Renal cortical epithelial cell (primary cell): ENCODE data around the gene ZNF764. TPM values are rescaled to one million over a fixed set of nuclear protein-coding genes. Genes with fewer than 3 reads are reported as not detected.
"Not testable (repeated sequence)": the region's sequence is repeated elsewhere in the genome, so short reads cannot be mapped to it uniquely, and the experiment has no call there.

ENCODE experiments used
- DNase-seq: peaks from one replicate; pipeline ENCODE4 v3.0.0-alpha.2; 2011; ENCODE audit warnings: low read depth
- total RNA-seq: library from RNA; depleted of rRNA; stranded (reverse); fragments of >200 nt; gene quantifications from 2 replicates; pipeline ENCODE4 v1.2.3, GENCODE V29; 2014

The ZNF764 gene
- total RNA-seq, result 2.6 and 6.9 TPM in 2 replicates

GRCh38 chr16:30557957-30558788 lies at the start of gene ZNF764:
Gene ZNF764, minus strand, starts transcription at chr16:30558374. Its CDS starts 192 bp downstream, at chr16:30558182.
- DNase-seq, result peak; percentile 93

DNA sequence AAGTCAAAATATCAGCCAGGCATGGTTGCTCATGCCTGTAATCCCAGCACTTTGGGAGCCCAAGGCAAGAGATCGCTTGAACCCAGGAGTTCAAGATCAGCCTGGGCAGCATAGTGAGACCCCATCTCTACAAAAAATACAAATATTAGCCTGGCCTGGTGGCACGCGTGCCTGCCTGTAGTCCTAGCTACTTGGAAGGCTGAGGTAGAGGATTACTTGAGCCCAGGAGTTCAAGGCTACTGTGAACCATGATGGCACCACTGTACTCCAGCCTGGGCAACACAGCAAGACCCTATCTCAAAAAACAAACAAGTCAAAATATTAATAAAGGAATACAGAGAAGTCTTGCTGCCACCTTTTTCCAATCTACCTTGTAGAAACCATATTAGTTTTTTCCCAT lies 47.8 kb upstream of the ZNF764 start:
- DNase-seq, result no peak

DNA sequence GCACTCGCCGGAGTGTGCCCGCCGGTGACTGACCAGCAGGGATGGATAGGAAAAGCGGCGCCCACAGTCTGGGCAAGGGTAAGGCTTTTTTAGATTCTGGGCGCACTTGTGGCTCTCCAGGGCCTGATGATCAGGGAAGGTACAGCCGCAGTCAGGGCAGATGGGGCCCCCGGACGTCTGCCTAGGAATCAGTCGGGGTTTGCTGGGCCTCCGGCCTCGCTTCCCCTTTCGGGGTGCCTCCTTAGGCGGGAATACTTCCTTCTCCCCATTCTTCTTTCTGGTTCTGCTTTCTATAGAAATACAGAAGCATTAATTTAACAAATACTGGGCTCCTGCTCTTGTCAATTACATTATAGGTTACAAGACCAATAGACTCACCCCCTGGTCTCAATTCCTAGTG lies 47.0 kb upstream of the ZNF764 start:
- DNase-seq, result no peak

- DNase-seq, result no peak
These were observed 46.3 kb upstream of the ZNF764 start for GRCh38 chr16:30604316-30604947.

DNA sequence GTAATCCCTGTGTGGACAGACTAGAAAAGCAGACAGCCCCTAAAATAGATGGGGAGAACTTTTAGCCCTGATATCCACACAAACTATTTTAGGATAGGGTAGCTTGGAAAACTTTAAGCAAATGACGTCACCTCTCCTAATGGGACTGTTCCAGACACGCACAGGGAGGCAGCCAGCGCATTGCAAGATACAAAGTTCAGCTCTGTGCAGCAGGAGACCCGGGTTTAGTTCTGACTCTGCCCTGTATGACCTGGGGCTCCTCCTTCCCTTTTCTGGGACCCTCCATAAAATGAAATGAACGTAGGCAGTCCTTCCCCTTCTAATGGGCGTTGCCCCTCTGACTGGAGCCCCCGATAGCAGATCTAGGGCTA lies 45.8 kb upstream of the ZNF764 start:
- no peak for DNase-seq

DNA sequence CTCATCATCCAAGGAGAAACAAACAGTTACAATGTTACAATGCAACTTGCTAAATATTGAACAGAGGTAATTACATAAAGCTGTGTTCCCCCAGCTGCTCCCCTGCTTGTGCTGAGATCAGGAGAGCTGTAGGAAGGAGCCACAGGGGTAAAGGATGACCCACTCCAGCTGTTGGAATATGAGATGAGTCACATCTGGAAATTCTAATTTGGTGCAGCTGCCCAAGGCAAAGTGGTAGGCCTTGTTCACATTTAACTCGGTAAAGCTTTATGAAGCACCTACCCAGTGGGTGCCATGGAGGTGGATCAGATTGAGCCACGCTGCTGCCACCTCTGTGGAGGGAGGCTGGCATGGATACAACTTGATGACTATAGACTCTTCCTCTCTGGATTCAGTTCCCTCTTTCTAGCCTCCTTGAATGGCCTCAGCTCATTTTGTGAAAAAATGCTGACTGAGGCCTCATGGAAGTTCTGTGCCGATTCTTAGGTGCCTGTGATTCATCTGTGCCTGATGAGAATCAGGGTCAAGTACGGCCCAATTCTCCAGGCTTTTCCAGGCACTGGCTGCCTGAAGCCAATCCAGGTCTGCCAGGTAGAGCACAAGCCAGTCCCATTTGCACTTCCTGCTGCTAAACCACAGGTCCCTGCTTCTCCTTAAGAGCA lies 44.6 kb upstream of the ZNF764 start:
- DNase-seq, result peak; percentile 29

- no peak for DNase-seq
These were observed 43.8 kb upstream of the ZNF764 start for GRCh38 chr16:30601966-30602365.

GRCh38 chr16:30600929-30601328 lies 42.8 kb upstream of the ZNF764 start:
- no peak for DNase-seq

GRCh38 chr16:30600215-30600614 lies 42.0 kb upstream of the ZNF764 start:
- DNase-seq, result no peak

DNA sequence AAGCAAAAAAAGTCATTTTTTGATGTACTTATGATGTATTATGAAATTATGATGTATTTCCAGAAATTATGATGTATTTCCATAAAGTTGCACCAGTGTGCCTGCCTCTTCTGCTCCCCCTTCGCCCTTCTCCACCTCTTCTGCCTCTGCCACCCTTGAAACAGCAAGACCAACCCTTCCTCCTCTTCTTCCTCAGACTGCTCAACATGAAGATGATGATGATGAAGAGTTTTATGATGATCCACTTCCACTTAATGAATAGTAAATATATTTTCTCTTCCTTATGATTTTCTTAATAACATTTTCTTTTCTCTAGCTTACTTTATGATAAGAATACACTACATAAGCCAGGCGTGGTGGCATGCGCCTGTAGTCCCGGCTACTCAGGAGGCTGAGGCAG lies 34.7 kb upstream of the ZNF764 start:
- DNase-seq, result no peak

DNA sequence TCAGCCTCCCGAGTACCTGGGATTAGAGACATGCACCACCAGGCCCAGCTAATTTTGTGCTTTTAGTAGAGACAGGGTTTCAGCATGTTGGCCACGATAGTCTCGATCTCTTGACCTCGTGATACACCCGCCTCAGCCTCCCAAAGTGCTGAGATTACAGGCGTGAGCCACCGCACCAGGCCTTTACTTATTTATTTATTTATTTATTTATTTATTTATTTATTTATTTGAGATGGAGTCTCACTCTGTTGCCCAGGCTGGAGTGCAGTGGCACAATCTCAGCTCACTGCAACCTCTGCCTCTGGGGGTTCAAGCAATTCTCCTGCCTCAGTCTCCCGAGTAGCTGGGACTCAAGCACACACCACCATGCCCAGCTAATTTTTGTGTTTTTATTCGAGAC lies 32.7 kb upstream of the ZNF764 start:
- not testable (repeated sequence) for DNase-seq

DNA sequence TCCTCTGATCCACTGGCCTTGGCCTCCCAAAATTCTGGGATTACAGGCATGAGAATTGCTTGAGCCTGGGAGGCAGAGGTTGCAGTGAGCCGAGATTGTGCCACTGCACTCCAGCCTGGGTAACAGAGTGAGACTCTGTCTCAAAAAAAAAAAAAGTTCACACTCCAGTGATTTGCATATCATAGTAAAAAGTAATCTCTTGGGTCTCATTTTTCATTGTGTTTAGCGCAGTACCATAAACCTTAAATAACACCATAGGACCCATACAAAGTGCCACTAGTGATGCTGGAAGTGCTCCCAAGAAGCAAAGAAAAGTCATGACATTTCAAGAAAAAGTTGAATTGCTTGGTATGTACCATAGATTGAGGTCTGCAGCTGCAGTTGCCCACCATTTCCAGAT lies 31.4 kb upstream of the ZNF764 start:
- DNase-seq, result not testable (repeated sequence)

DNA sequence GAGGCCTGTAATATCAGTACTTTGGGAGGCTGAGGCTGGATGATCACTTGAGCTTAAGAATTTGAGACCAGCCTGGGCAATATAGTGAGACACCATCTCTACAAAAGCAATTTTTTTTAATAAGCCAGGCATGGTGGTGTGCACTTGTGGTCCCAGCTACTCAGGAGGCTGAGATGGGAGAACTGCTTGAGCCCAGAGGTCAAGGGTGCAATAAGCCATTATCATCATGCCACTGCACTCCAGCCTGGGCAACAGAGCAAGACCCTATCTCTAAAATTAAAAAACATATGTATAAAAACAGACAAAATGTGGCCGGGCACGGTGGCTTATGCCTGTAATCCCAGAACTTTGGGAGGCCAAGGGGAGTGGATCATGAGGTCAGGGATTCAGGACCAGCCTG lies 30.5 kb upstream of the ZNF764 start:
- no peak for DNase-seq

DNA sequence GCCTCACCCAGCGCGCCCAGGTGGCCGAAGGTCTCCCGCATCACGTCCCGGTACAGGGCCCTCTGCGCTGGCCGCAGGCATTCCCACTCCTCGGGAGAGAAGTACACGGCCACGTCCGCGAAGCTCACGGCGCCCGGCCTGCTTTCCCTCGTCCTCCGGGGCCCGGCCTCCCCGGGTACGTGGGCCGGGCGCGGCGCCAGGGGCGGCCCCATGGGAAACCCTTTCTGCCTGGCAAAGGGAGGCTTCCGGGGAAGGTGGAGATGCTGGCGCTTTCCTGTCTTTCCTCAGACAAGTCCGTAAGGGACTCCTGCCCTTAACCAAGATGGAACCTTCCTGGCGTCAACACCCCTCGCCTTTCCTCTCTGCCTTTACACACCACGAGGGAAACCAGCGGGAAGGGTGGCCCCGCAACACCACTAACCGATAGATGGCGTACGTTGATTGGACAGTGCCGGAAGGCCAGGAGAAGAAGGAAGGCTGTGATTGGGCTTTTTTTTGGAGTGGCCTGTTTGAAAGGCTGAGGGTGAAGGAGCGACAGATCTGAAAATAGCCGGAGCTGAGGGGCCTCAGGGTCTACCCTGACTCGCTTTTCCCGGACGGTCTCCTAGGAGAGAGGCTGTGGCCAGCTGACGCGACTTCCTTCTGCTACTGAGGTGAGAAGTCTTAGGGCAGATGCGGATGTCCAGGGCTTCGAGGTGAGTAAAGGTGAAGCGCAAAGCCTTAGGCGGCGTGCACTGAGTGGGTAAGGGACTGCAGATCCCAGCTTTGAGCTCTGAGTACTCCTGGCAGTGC lies 27.4 kb upstream of the ZNF764 start, which contains the start of gene ZNF785:
ZNF785 (minus strand) TSS at position 298 of the 792 bp plus-strand sequence; CDS start at position 212, 86 bp downstream.
- DNase-seq, result peak; percentile 98

- DNase-seq, result no peak
These were observed 26.8 kb upstream of the ZNF764 start for GRCh38 chr16:30585022-30585399.

DNA sequence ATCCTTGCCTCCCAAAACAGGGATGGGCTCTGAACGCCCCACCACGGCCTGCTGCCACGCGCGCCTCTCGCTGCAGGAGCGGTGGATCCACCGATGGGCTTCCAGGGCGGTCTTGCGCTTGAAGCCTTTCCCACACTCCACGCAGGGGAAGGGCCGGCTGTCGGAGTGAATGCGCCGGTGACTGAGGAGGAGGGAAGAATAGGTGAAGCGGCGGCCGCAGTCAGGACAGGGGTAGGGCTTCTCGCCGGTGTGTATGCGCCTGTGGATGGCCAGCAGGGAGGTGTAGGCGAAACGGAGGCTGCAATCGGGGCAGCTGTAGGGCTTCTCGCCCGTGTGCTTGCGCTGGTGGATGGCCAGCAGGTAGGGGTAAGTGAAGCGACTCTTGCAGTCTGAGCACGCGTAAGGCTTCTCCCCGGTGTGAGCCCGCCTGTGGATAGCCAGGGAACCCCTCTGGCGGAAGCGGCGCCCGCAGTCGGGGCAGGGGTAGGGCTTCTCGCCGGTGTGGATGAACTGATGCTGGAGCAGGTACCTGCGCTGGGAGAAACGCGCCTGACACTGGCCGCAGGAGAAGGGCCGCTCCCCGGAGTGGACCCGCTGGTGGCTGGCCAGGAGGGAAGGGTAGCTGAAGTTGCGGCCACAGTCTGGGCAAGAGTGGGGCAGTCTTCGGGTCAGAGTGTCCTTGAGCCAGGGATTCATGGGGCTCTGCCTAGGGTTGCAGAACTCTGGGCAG lies 24.6 kb upstream of the ZNF764 start:
- no peak for DNase-seq

DNA sequence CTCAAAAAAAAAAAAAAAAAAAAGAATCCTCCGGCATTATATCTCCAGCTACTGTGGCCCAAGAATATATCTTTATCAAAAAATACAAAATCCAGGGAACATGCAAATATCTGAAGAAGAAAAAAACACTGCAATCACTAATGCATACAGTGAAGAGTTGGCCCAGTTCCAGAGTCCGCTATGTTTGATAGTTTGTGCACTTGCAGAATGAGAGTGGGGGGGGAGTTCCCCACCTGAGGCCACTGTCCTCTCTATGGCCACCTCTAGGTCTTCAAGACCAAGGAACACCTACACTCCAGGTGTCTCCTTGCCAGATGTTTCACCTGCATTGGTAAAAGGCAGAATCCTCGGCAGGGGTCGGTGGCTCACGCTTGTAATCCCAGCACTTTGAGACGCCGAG lies 23.3 kb upstream of the ZNF764 start:
- DNase-seq, result no peak

DNA sequence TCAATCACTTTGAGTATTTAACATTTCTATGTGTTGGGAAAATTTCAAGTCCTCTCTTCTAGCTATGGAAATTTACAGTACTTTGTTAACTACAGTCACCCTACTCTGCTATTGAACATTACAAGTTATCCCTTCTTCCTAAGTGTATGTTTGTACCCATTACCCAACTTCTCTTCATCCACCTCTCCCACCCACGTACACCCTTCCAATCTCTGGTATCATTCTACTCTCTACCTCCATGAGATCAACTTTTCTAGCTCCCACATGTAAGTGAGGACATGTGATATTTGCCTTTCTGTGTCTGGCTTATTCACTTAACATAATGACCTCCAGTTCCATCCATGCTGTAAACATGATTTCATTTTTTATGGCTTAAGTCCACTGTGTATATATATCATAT lies 16.5 kb upstream of the ZNF764 start:
- no peak for DNase-seq

- peak; percentile 98 for DNase-seq
These were observed 13.5 kb upstream of the ZNF764 start, which contains the start of gene ZNF688 for GRCh38 chr16:30571445-30572322. Gene ZNF688, minus strand, starts transcription at chr16:30571714. Its CDS starts 85 bp downstream, at chr16:30571629.
